ENCODE results near the gene CRABP1.

GRCh38 chr15:78369161-78369560 lies 29.0 kb downstream of the CRABP1 start:
- no peak for TF ChIP-seq CTCF (IDR thresholded peaks at IDR 0.05)
- TF ChIP-seq POLR2A (IDR thresholded peaks at IDR 0.05), result no peak

Measured in Peyer's patch (tissue), 4 donors.